ENCODE results near the gene IQSEC1. TPM values are rescaled to one million over a fixed set of nuclear protein-coding genes. Genes with fewer than 3 reads are reported as not detected.

IQSEC1 gene
- total RNA-seq, 4 donors from 2014 or later = 24.0 to 43.0 (median 31.8) TPM

- no peaks in the 10 kb centered on the region for H3K4me1 ChIP-seq
- no peaks in the 10 kb centered on the region for H3K36me3 ChIP-seq
- in situ Hi-C loops (cut with MboI; ENCODE audit: low pct_ligation_motif_present in 1 of 4, low pct_unique_long_range_greater_than_20kb in 1 of 4, low sequenced_read_pairs in 3 of 4) = loop anchor here (10.0 to 25.0 kb wide), 3 partner anchors 370 to 552 kb away; no protein-coding TSS in a partner anchor
- TF ChIP-seq CTCF (IDR thresholded peaks at IDR 0.05) (no peak), EP300 (IDR thresholded peaks at IDR 0.05; ENCODE audit: low read depth) (no peak), POLR2A (IDR thresholded peaks at IDR 0.05) (no peak), POLR2AphosphoS5 (IDR thresholded peaks at IDR 0.05) (no peak)
- intact Hi-C loops (cut with DNase I; ENCODE audit: low total_unique reads) = no loop called here
- H3K9me3 ChIP-seq = no peaks in the 10 kb centered on the region
- no peak overlapping the region for H3K4me3 ChIP-seq
- WGBS, 2 donors (ENCODE audit: low coverage in 1 of 2) = 85 to 90% methylated on average over 9 to 26 of the region's 26 CpGs
- no peaks in the 10 kb centered on the region for H3K27me3 ChIP-seq
- no peak overlapping the region for H3K27ac ChIP-seq
- DNase-seq = no peak
These were observed 12.0 kb upstream of the IQSEC1 start for GRCh38 chr3:13085081-13085845.

GRCh38 chr3:13083898-13084297 lies 10.7 kb upstream of the IQSEC1 start:
- Histone ChIP-seq H3K27ac (no peak overlapping the region), H3K36me3 (no peaks in the 10 kb centered on the region), H3K4me1 (no peaks in the 10 kb centered on the region), H3K9me3 (no peaks in the 10 kb centered on the region), H3K27me3 (no peaks in the 10 kb centered on the region), H3K4me3 (no peak overlapping the region)
- TF ChIP-seq POLR2A (IDR thresholded peaks at IDR 0.05) (no peak), EP300 (IDR thresholded peaks at IDR 0.05; ENCODE audit: low read depth) (no peak), CTCF (IDR thresholded peaks at IDR 0.05) (no peak), POLR2AphosphoS5 (IDR thresholded peaks at IDR 0.05) (no peak)
- in situ Hi-C loops (cut with MboI; ENCODE audit: low pct_ligation_motif_present in 1 of 4, low pct_unique_long_range_greater_than_20kb in 1 of 4, low sequenced_read_pairs in 3 of 4) (loop anchor here (10.0 to 25.0 kb wide), 3 partner anchors 371 to 553 kb away; no protein-coding TSS in a partner anchor), intact Hi-C loops (cut with DNase I; ENCODE audit: low total_unique reads) (no loop called here)
- 75% methylated on average over 8 of the region's 8 CpGs; no CpG with 5 or more reads in 1 of the 2 donors for WGBS, 2 donors (ENCODE audit: low coverage in 1 of 2)
- DNase-seq = peak; percentile 60

- Histone ChIP-seq H3K36me3 (no peaks in the 10 kb centered on the region), H3K4me3 (no peak overlapping the region), H3K4me1 (no peaks in the 10 kb centered on the region), H3K9me3 (no peaks in the 10 kb centered on the region), H3K27me3 (no peaks in the 10 kb centered on the region), H3K27ac (no peak overlapping the region)
- 86% methylated on average over 6 of the region's 6 CpGs; no CpG with 5 or more reads in 1 of the 2 donors for WGBS, 2 donors (ENCODE audit: low coverage in 1 of 2)
- in situ Hi-C loops (cut with MboI; ENCODE audit: low pct_ligation_motif_present in 1 of 4, low pct_unique_long_range_greater_than_20kb in 1 of 4, low sequenced_read_pairs in 3 of 4) = loop anchor here (10.0 to 25.0 kb wide), 3 partner anchors 372 to 554 kb away; no protein-coding TSS in a partner anchor
- TF ChIP-seq EP300 (IDR thresholded peaks at IDR 0.05; ENCODE audit: low read depth) = no peak
- no peak for TF ChIP-seq POLR2A (IDR thresholded peaks at IDR 0.05)
- TF ChIP-seq POLR2AphosphoS5 (IDR thresholded peaks at IDR 0.05) = no peak
- no peak for TF ChIP-seq CTCF (IDR thresholded peaks at IDR 0.05)
- intact Hi-C loops (cut with DNase I; ENCODE audit: low total_unique reads) = no loop called here
- DNase-seq = no peak
These were observed 10.0 kb upstream of the IQSEC1 start for GRCh38 chr3:13083254-13083653.

GRCh38 chr3:13082677-13083076 lies 9.4 kb upstream of the IQSEC1 start:
- Histone ChIP-seq H3K4me1 (peaks cover 0 to 5% (median 0%) of the 10 kb centered on the region in 4 donors), H3K27ac (no peak overlapping the region), H3K36me3 (no peaks in the 10 kb centered on the region), H3K4me3 (no peak overlapping the region), H3K27me3 (no peaks in the 10 kb centered on the region), H3K9me3 (no peaks in the 10 kb centered on the region)
- TF ChIP-seq POLR2A (IDR thresholded peaks at IDR 0.05) (no peak), CTCF (IDR thresholded peaks at IDR 0.05) (no peak), POLR2AphosphoS5 (IDR thresholded peaks at IDR 0.05) (no peak), EP300 (IDR thresholded peaks at IDR 0.05; ENCODE audit: low read depth) (no peak)
- no peak for DNase-seq
- in situ Hi-C loops (cut with MboI; ENCODE audit: low pct_ligation_motif_present in 1 of 4, low pct_unique_long_range_greater_than_20kb in 1 of 4, low sequenced_read_pairs in 3 of 4) (loop anchor here (10.0 to 25.0 kb wide), 3 partner anchors 372 to 555 kb away; no protein-coding TSS in a partner anchor), intact Hi-C loops (cut with DNase I; ENCODE audit: low total_unique reads) (no loop called here)
- 91% methylated on average over 13 of the region's 13 CpGs; no CpG with 5 or more reads in 1 of the 2 donors for WGBS, 2 donors (ENCODE audit: low coverage in 1 of 2)

All from transverse colon (tissue), 4 donors.